Measurements from ENCODE around the gene POU2F1. TPM values are rescaled to one million over a fixed set of nuclear protein-coding genes. Genes with fewer than 3 reads are reported as not detected.

The POU2F1 gene
- total and polyA plus RNA-seq, 12 donors, result 1.3 to 13.9 (median 10.1) TPM

- ATAC-seq (no peak), DNase-seq (no peak)
- H3K36me3 ChIP-seq, result no peaks in the 10 kb centered on the region
- H3K4me3 ChIP-seq, result no peak overlapping the region
- no peak for TF ChIP-seq CTCF (IDR thresholded peaks at IDR 0.05)
- intact Hi-C loops (cut with DNase I), result no loop called here
- no peak overlapping the region for H3K27ac ChIP-seq
- WGBS, 2 donors, result 98% methylated on average over 4 of the region's 4 CpGs
- H3K9me3 ChIP-seq, result no peaks in the 10 kb centered on the region
- no peaks in the 10 kb centered on the region for H3K27me3 ChIP-seq
- H3K4me1 ChIP-seq, result peaks cover 0 to 16% (median 10%) of the 10 kb centered on the region in 9 donors
Observed at GRCh38 chr1:167304165-167304564, 83.5 kb downstream of the POU2F1 start.

GRCh38 chr1:167305059-167305705 lies 84.5 kb downstream of the POU2F1 start:
- ATAC-seq (no peak), DNase-seq (no peak)
- no peak for TF ChIP-seq CTCF (IDR thresholded peaks at IDR 0.05)
- intact Hi-C loops (cut with DNase I), result no loop called here
- no peaks in the 10 kb centered on the region for H3K36me3 ChIP-seq
- H3K27ac ChIP-seq, result no peak overlapping the region
- peaks cover 0 to 17% (median 11%) of the 10 kb centered on the region in 9 donors for H3K4me1 ChIP-seq
- no peaks in the 10 kb centered on the region for H3K27me3 ChIP-seq
- no peaks in the 10 kb centered on the region for H3K9me3 ChIP-seq
- whole genome bisulfite sequencing, 2 donors, result 85 to 86% methylated on average over 9 of the region's 9 CpGs
- H3K4me3 ChIP-seq, result no peak overlapping the region

GRCh38 chr1:167305706-167306277 lies 85.1 kb downstream of the POU2F1 start:
- H3K27me3 ChIP-seq, result no peaks in the 10 kb centered on the region
- 30 to 40% methylated on average over 2 of the region's 2 CpGs for WGBS, 2 donors
- H3K27ac ChIP-seq, result no peak overlapping the region
- peaks cover 0 to 23% (median 13%) of the 10 kb centered on the region in 9 donors for H3K4me1 ChIP-seq
- no peak for DNase-seq
- H3K9me3 ChIP-seq, result no peaks in the 10 kb centered on the region
- no peak for ATAC-seq
- intact Hi-C loops (cut with DNase I), result no loop called here
- H3K4me3 ChIP-seq, result no peak overlapping the region
- no peak for TF ChIP-seq CTCF (IDR thresholded peaks at IDR 0.05)
- H3K36me3 ChIP-seq, result no peaks in the 10 kb centered on the region

- Histone ChIP-seq H3K4me1 (peaks cover 0 to 19% (median 7%) of the 10 kb centered on the region in 9 donors), H3K9me3 (no peaks in the 10 kb centered on the region), H3K4me3 (no peak overlapping the region), H3K27me3 (no peaks in the 10 kb centered on the region), H3K36me3 (no peaks in the 10 kb centered on the region), H3K27ac (no peak overlapping the region)
- intact Hi-C loops (cut with DNase I), result no loop called here
- no peak for DNase-seq
- ATAC-seq, result no peak
- no peak for TF ChIP-seq CTCF (IDR thresholded peaks at IDR 0.05)
Observed at GRCh38 chr1:167310732-167311131, 90.0 kb downstream of the POU2F1 start.
